SK-N-DZ (cell line): Measurements from ENCODE around the gene TFPI.
A peak's percentile ranks its signal among the peaks of the same experiment; 100 is the strongest.

Experiments used
- DNase-seq: peaks from one replicate; pipeline ENCODE4 v3.0.0-alpha.2; 2015; ENCODE audit warnings: low spot score

The TFPI gene

GRCh38 chr2:187506416-187506815 lies 47.8 kb downstream of the TFPI start:
- no peak for DNase-seq

- DNase-seq = no peak
Observed at GRCh38 chr2:187505065-187505672, 49.1 kb downstream of the TFPI start.

GRCh38 chr2:187504312-187504921 lies 49.8 kb downstream of the TFPI start:
- DNase-seq = peak; percentile 73

GRCh38 chr2:187503700-187504099 lies 50.5 kb downstream of the TFPI start:
- no peak for DNase-seq

GRCh38 chr2:187502467-187502866 lies 51.8 kb downstream of the TFPI start:
- DNase-seq = no peak

GRCh38 chr2:187500585-187501359 lies 53.5 kb downstream of the TFPI start:
- peak; percentile 27 for DNase-seq

- DNase-seq = peak; percentile 62
Observed at GRCh38 chr2:187499941-187500532, 54.2 kb downstream of the TFPI start.

GRCh38 chr2:187497858-187498463 lies 56.3 kb downstream of the TFPI start:
- no peak for DNase-seq

- DNase-seq = no peak
Observed at GRCh38 chr2:187497140-187497539, 57.1 kb downstream of the TFPI start.

- DNase-seq = no peak
Observed at GRCh38 chr2:187495324-187495723, 58.9 kb downstream of the TFPI start.

- no peak for DNase-seq
Observed at GRCh38 chr2:187493877-187494568, 60.2 kb downstream of the TFPI start.

- no peak for DNase-seq
Observed at GRCh38 chr2:187493180-187493579, 61.1 kb downstream of the TFPI start.

GRCh38 chr2:187486241-187486640 lies 68.0 kb downstream of the TFPI start:
- no peak for DNase-seq

- DNase-seq = no peak
Observed at GRCh38 chr2:187485523-187485922, 68.7 kb downstream of the TFPI start.

GRCh38 chr2:187483537-187483936 lies 70.7 kb downstream of the TFPI start:
- peak; percentile 20 for DNase-seq

GRCh38 chr2:187482796-187483195 lies 71.4 kb downstream of the TFPI start:
- no peak for DNase-seq

GRCh38 chr2:187481543-187481942 lies 72.7 kb downstream of the TFPI start:
- no peak for DNase-seq

- DNase-seq = no peak
Observed at GRCh38 chr2:187478719-187479118, 75.5 kb downstream of the TFPI start.

- no peak for DNase-seq
Observed at GRCh38 chr2:187477051-187477450, 77.2 kb downstream of the TFPI start.

- no peak for DNase-seq
Observed at GRCh38 chr2:187475499-187476248, 78.6 kb downstream of the TFPI start.

- DNase-seq = peak; percentile 37
Observed at GRCh38 chr2:187470698-187471097, 83.5 kb downstream of the TFPI start.
